ENCODE results near the gene NECTIN4. TPM values are rescaled to one million over a fixed set of nuclear protein-coding genes. Genes with fewer than 3 reads are reported as not detected.

NECTIN4 gene
- total and polyA plus RNA-seq, 2 experiments from 2014 or later: not detected

GRCh38 chr1:161021970-161022353 is 67.4 kb downstream of the NECTIN4 start:
- no peak overlapping the region for H3K27ac ChIP-seq
- no peaks in the 10 kb centered on the region for H3K27me3 ChIP-seq
- no peaks in the 10 kb centered on the region for H3K9me3 ChIP-seq (ENCODE audit: low read depth)
- H3K36me3 ChIP-seq: no peaks in the 10 kb centered on the region
- H3K4me3 ChIP-seq: no peak overlapping the region
- DNase-seq (ENCODE audit: low read depth in 1 of 2, low spot score in 1 of 2): no peak
- TF ChIP-seq CTCF (IDR thresholded peaks at IDR 0.05; ENCODE audit: low read depth, low read length): no peak
- peaks cover 19% of the 10 kb centered on the region for H3K4me1 ChIP-seq (ENCODE audit: low read depth)

GRCh38 chr1:161021165-161021969 is 68.0 kb downstream of the NECTIN4 start:
- TF ChIP-seq CTCF (IDR thresholded peaks at IDR 0.05; ENCODE audit: low read depth, low read length): no peak
- peak; percentile 58 to 87 for DNase-seq (ENCODE audit: low read depth in 1 of 2, low spot score in 1 of 2)
- Histone ChIP-seq H3K9me3 (ENCODE audit: low read depth) (no peaks in the 10 kb centered on the region), H3K4me3 (peak overlapping the region; percentile 51), H3K27ac (peak overlapping the region; percentile 80), H3K36me3 (no peaks in the 10 kb centered on the region), H3K4me1 (ENCODE audit: low read depth) (peaks cover 19% of the 10 kb centered on the region), H3K27me3 (no peaks in the 10 kb centered on the region)

Other genes starting within 250 kb of the NECTIN4 start
- not detected in 2 replicates for gene CD244, start 226.7 kb downstream of the NECTIN4 start, total RNA-seq
- 0.11 TPM in 1 of 2 replicates, not detected in the other for gene CD244, start 226.7 kb downstream of the NECTIN4 start, polyA plus RNA-seq
- gene ITLN1, start 204.4 kb downstream of the NECTIN4 start, total RNA-seq: 0.21 TPM in 1 of 2 replicates, not detected in the other
- gene ITLN1, start 204.4 kb downstream of the NECTIN4 start, polyA plus RNA-seq: 0.34 TPM in 1 of 2 replicates, not detected in the other
- not detected in 2 replicates for gene ITLN2, start 134.7 kb downstream of the NECTIN4 start, total RNA-seq
- gene ITLN2, start 134.7 kb downstream of the NECTIN4 start, polyA plus RNA-seq: not detected in 2 replicates
- gene F11R, start 68.4 kb downstream of the NECTIN4 start, total RNA-seq: 68.1 and 93.7 TPM in 2 replicates
- gene F11R, start 68.4 kb downstream of the NECTIN4 start, polyA plus RNA-seq: 90.1 and 139 TPM in 2 replicates
- 262 and 347 TPM in 2 replicates for gene TSTD1, start 50.6 kb downstream of the NECTIN4 start, total RNA-seq
- 393 and 448 TPM in 2 replicates for gene TSTD1, start 50.6 kb downstream of the NECTIN4 start, polyA plus RNA-seq
- 110 and 127 TPM in 2 replicates for gene USF1, start 43.6 kb downstream of the NECTIN4 start, total RNA-seq
- 33.7 and 45.5 TPM in 2 replicates for gene USF1, start 43.6 kb downstream of the NECTIN4 start, polyA plus RNA-seq
- not detected in 2 replicates for gene ARHGAP30, start 19.7 kb downstream of the NECTIN4 start, total RNA-seq
- gene ARHGAP30, start 19.7 kb downstream of the NECTIN4 start, polyA plus RNA-seq: 1.8 and 1.9 TPM in 2 replicates
- gene KLHDC9, start 8.8 kb upstream of the NECTIN4 start, total RNA-seq: 36.5 and 42.4 TPM in 2 replicates
- gene KLHDC9, start 8.8 kb upstream of the NECTIN4 start, polyA plus RNA-seq: 41.2 and 48.7 TPM in 2 replicates
- gene PFDN2, start 28.5 kb upstream of the NECTIN4 start, total RNA-seq: 85.4 and 137 TPM in 2 replicates
- 103 and 121 TPM in 2 replicates for gene PFDN2, start 28.5 kb upstream of the NECTIN4 start, polyA plus RNA-seq
- 60.7 and 65.9 TPM in 2 replicates for gene NIT1, start 28.5 kb upstream of the NECTIN4 start, total RNA-seq
- 64.6 and 92.6 TPM in 2 replicates for gene NIT1, start 28.5 kb upstream of the NECTIN4 start, polyA plus RNA-seq
- 28.1 and 36.5 TPM in 2 replicates for gene DEDD, start 43.1 kb upstream of the NECTIN4 start, total RNA-seq
- 30.8 and 35.5 TPM in 2 replicates for gene DEDD, start 43.1 kb upstream of the NECTIN4 start, polyA plus RNA-seq
- gene UFC1, start 64.4 kb upstream of the NECTIN4 start, total RNA-seq: 51.2 and 61.2 TPM in 2 replicates
- gene UFC1, start 64.4 kb upstream of the NECTIN4 start, polyA plus RNA-seq: 122 and 124 TPM in 2 replicates
- gene USP21, start 69.9 kb upstream of the NECTIN4 start, total RNA-seq: 18.7 and 19.6 TPM in 2 replicates
- gene USP21, start 69.9 kb upstream of the NECTIN4 start, polyA plus RNA-seq: 48.8 and 59.9 TPM in 2 replicates
- 35.4 and 53.8 TPM in 2 replicates for gene PPOX, start 76.9 kb upstream of the NECTIN4 start, total RNA-seq
- 67.0 and 67.1 TPM in 2 replicates for gene PPOX, start 76.9 kb upstream of the NECTIN4 start, polyA plus RNA-seq
- 31.3 and 36.9 TPM in 2 replicates for gene B4GALT3, start 87.9 kb upstream of the NECTIN4 start, total RNA-seq
- 44.7 and 54.7 TPM in 2 replicates for gene B4GALT3, start 87.9 kb upstream of the NECTIN4 start, polyA plus RNA-seq
- 0.88 and 4.0 TPM in 2 replicates for gene ADAMTS4, start 109.5 kb upstream of the NECTIN4 start, total RNA-seq
- 1.9 and 3.5 TPM in 2 replicates for gene ADAMTS4, start 109.5 kb upstream of the NECTIN4 start, polyA plus RNA-seq
- 183 and 204 TPM in 2 replicates for gene NDUFS2, start 112.8 kb upstream of the NECTIN4 start, total RNA-seq
- gene NDUFS2, start 112.8 kb upstream of the NECTIN4 start, polyA plus RNA-seq: 346 and 367 TPM in 2 replicates
- not detected in 2 replicates for gene FCER1G, start 125.7 kb upstream of the NECTIN4 start, total RNA-seq
- 0.50 TPM in 1 of 2 replicates, not detected in the other for gene FCER1G, start 125.7 kb upstream of the NECTIN4 start, polyA plus RNA-seq
- 1.0 TPM in 1 of 2 replicates, not detected in the other for gene APOA2, start 134.1 kb upstream of the NECTIN4 start, total RNA-seq
- gene APOA2, start 134.1 kb upstream of the NECTIN4 start, polyA plus RNA-seq: 3.1 TPM in 1 of 2 replicates, not detected in the other
- gene TOMM40L, start 136.5 kb upstream of the NECTIN4 start, total RNA-seq: 12.5 and 21.6 TPM in 2 replicates
- 12.6 and 13.6 TPM in 2 replicates for gene TOMM40L, start 136.5 kb upstream of the NECTIN4 start, polyA plus RNA-seq
- 0.33 TPM in 1 of 2 replicates, not detected in the other for gene NR1I3, start 148.6 kb upstream of the NECTIN4 start, total RNA-seq
- gene NR1I3, start 148.6 kb upstream of the NECTIN4 start, polyA plus RNA-seq: not detected in 2 replicates
- 0.14 and 0.21 TPM in 2 replicates for gene PCP4L1, start 169.2 kb upstream of the NECTIN4 start, total RNA-seq
- not detected in 2 replicates for gene PCP4L1, start 169.2 kb upstream of the NECTIN4 start, polyA plus RNA-seq
- gene MPZ, start 220.4 kb upstream of the NECTIN4 start, total RNA-seq: 0.35 and 0.77 TPM in 2 replicates
- gene MPZ, start 220.4 kb upstream of the NECTIN4 start, polyA plus RNA-seq: 0.48 and 0.66 TPM in 2 replicates
- 19.5 and 22.5 TPM in 2 replicates for gene SDHC, start 224.8 kb upstream of the NECTIN4 start, total RNA-seq
- gene SDHC, start 224.8 kb upstream of the NECTIN4 start, polyA plus RNA-seq: 275 and 333 TPM in 2 replicates

Measured in cardiac muscle cell (in vitro differentiated cells and primary cell).